BJ (cell line): Measurements from ENCODE around the gene ATP2B1. TPM values are rescaled to one million over a fixed set of nuclear protein-coding genes. Genes with fewer than 3 reads are reported as not detected.

Source experiments
- CTCF ChIA-PET: fragments of 350-600 bp; formaldehyde crosslinking; extraction: SDS; loops from one replicate; lab custom pipeline; 2021; ENCODE audit warnings: antibody characterized with exemption, inconsistent platforms; lab: Yijun Ruan, JAX
- POLR2A ChIA-PET: fragments of 300-600 bp; sonication (Branson Sonifier 250); formaldehyde crosslinking; extraction: SDS; loops from one replicate; lab custom pipeline; 2021; ENCODE audit warnings: antibody characterized with exemption; lab: Charles Lee
- DNase-seq: peaks from one replicate; pipeline ENCODE4 v3.0.0-alpha.2; 2011; ENCODE audit warnings: low read depth
- H3K27me3 ChIP-seq: 2 replicates; pipeline ENCODE4 v1.6.0; 2011; ENCODE audit warnings: low read length; ENCODE audit not compliant: control insufficient read depth, insufficient read depth
- H3K36me3 ChIP-seq: 2 replicates; pipeline ENCODE4 v1.5.1; 2011; ENCODE audit warnings: low read length; ENCODE audit not compliant: control insufficient read depth, insufficient read depth
- H3K4me3 ChIP-seq: 2 replicates; pipeline ENCODE4 v1.5.1; 2011; ENCODE audit warnings: low read depth, mild to moderate bottlenecking, control low read depth, low read length
- polyA plus RNA-seq: library from polyadenylated mRNA; depleted of rRNA; stranded (reverse); fragments of >200 nt; gene quantifications from 2 replicates; pipeline ENCODE4 v1.2.3, GENCODE V29; 2011
- TF ChIP-seq, protein P1 (sequence below): IDR thresholded peaks from 2 replicates; pipeline ENCODE4 v1.5.1; 2011; ENCODE audit warnings: low read depth, mild to moderate bottlenecking, control low read depth, inconsistent platforms, low read length, moderate library complexity; ENCODE audit not compliant: insufficient read depth

Gene ATP2B1
- polyA plus RNA-seq, 1 experiment, result 12.8 TPM

DNA sequence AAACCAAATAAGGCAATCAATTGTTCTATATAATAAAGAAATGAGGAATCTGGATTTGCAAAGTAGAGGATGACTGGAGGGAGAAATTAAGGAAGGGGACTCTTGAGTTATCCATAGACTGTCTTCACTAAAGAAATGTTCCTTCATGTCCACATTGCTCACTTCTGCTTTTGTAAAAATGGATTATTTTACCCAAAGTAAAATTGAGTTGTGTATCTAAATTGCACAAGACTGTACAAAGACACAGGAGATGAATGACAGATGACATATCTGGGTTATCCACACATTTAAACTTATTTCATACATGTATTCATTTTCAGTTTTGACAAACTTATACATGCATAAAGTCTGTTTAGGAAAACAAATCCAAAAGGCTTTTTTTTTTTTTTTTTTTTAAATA is 11.3 kb downstream of the ATP2B1 start:
- H3K4me3 ChIP-seq, result no peak overlapping the region
- POLR2A ChIA-PET, result no interaction called here
- CTCF ChIA-PET, result no interaction called here
- DNase-seq, result no peak
- TF ChIP-seq, protein P1, sequence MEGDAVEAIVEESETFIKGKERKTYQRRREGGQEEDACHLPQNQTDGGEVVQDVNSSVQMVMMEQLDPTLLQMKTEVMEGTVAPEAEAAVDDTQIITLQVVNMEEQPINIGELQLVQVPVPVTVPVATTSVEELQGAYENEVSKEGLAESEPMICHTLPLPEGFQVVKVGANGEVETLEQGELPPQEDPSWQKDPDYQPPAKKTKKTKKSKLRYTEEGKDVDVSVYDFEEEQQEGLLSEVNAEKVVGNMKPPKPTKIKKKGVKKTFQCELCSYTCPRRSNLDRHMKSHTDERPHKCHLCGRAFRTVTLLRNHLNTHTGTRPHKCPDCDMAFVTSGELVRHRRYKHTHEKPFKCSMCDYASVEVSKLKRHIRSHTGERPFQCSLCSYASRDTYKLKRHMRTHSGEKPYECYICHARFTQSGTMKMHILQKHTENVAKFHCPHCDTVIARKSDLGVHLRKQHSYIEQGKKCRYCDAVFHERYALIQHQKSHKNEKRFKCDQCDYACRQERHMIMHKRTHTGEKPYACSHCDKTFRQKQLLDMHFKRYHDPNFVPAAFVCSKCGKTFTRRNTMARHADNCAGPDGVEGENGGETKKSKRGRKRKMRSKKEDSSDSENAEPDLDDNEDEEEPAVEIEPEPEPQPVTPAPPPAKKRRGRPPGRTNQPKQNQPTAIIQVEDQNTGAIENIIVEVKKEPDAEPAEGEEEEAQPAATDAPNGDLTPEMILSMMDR, result no peak
- H3K27me3 ChIP-seq, result no peaks in the 10 kb centered on the region
- H3K36me3 ChIP-seq, result no peaks in the 10 kb centered on the region

DNA sequence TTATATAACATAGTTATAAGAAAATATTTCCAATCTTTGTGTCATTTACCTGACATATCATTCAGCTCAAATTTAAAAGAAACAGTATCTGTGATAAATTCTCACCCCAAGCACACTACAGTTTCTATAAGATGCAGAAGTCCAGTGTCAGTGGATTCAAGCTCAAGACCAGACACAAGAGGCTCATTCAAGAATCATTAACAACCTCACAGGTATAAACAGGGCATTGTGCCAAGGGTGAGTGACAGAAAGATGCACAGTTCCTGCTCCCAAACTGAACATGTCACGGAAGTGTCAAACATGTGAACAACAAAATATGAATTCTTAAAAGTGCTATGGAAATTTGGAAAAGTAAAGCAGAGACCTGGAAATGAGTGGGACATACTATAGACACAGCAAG is 12.8 kb downstream of the ATP2B1 start:
- TF ChIP-seq, protein P1, result no peak
- no peak for DNase-seq
- Histone ChIP-seq H3K36me3 (no peaks in the 10 kb centered on the region), H3K27me3 (no peaks in the 10 kb centered on the region), H3K4me3 (no peak overlapping the region)
- POLR2A ChIA-PET, result no interaction called here
- CTCF ChIA-PET, result interaction anchor here (1.0 kb wide), 1 partner anchor 28 kb away, joined by 3 read pairs; no protein-coding TSS in a partner anchor

DNA sequence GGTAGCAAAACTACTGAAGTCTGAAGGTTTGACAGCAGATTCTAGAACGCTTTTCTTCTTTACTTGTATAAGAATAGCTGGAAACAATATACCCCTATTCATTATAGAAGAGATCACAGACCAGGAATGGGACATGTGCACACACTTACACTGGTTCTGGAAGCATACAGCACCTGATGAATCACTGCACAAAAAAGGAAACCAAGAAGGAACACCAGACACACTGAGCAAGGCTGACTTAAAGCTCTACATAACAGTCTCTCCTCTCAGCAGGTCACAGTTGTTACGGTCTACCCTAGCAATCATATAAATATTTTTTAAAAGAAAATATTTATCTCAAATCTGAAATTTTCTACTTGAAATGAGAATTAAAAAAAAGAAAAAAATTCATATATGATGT is 13.5 kb downstream of the ATP2B1 start:
- no peak for DNase-seq
- POLR2A ChIA-PET, result interaction anchor here (0.7 kb wide), 1 partner anchor 396 kb away, joined by 3 read pairs; no protein-coding TSS in a partner anchor
- H3K4me3 ChIP-seq, result no peak overlapping the region
- H3K36me3 ChIP-seq, result no peaks in the 10 kb centered on the region
- no peaks in the 10 kb centered on the region for H3K27me3 ChIP-seq
- CTCF ChIA-PET, result interaction anchor here (1.0 kb wide), 1 partner anchor 27 kb away, joined by 3 read pairs; no protein-coding TSS in a partner anchor
- TF ChIP-seq, protein P1, result no peak

DNA sequence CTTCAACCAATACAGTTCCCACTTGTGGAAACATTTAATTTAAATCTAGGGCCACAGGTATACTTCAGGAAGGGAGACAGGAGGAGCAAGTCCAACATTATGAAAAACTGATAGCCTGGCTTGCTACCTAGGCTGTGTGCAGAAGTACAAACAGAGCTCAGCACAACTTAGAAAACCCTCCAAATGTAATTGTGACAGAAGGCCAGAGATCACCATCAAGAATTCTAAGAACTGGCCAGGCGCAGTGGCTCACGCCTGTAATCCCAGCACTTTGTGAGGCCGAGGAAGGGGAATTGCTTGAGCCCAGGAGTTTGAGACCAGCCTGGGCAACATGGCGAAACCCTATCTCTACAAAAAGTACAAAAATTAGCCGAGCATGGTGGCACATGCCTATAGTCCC is 14.1 kb downstream of the ATP2B1 start:
- CTCF ChIA-PET, result interaction anchor here (0.6 kb wide), 1 partner anchor 57 kb away, joined by 4 read pairs; no protein-coding TSS in a partner anchor

DNA sequence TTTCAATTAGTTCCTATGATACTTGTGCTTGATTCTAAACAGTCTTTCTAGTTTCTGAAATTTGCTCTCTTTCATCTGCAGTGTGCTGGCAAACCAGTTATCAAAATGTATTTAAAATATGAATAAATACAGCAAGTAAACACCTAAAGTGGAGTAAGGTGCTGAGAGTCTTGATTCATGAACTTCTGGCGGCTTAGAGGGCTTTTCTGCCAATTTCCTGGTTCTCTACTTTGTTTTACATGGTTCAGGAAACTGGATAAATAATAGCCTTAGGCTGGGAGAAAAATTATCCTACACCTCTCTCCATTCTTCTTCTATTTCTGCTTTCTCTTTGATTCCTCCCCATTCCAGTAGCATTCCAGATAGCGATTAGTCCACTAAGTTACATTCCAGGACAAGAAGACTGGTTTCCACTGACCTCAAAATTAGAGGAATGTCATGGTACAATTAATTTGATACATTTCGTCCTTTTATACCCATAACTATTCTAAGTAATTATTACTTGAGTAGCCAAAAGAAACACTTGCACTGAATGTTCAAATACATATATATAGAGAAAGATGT is 14.9 kb downstream of the ATP2B1 start:
- ChIA-PET CTCF (no interaction called here), POLR2A (no interaction called here)
- Histone ChIP-seq H3K4me3 (no peak overlapping the region), H3K27me3 (no peaks in the 10 kb centered on the region), H3K36me3 (no peaks in the 10 kb centered on the region)
- no peak for DNase-seq
- TF ChIP-seq, protein P1, result no peak

More for the DNA sequence above, 14.1 kb downstream of the ATP2B1 start:
- Histone ChIP-seq H3K4me3 (no peak overlapping the region), H3K27me3 (no peaks in the 10 kb centered on the region), H3K36me3 (no peaks in the 10 kb centered on the region)
- TF ChIP-seq, protein P1, result no peak
- POLR2A ChIA-PET, result interaction anchor here (0.7 kb wide), 1 partner anchor 397 kb away, joined by 3 read pairs; no protein-coding TSS in a partner anchor
- DNase-seq, result no peak
